GM23248 (cell line): ENCODE results near the gene HOXD9. TPM values are rescaled to one million over a fixed set of nuclear protein-coding genes. Genes with fewer than 3 reads are reported as not detected.

ENCODE experiments used
- DNase-seq: peaks from one replicate; pipeline ENCODE4 v3.0.0-alpha.2; 2015
- H2AFZ ChIP-seq: fragments of 200-600 bp; sonication (generic); 2 replicates; pipeline ENCODE4 v1.6.1; 2016; ENCODE audit warnings: antibody characterized with exemption
- H3F3A ChIP-seq: fragments of 200-600 bp; sonication (generic); 2 replicates; pipeline ENCODE4 v1.6.1; 2016; ENCODE audit warnings: mild to moderate bottlenecking, antibody characterized with exemption, mixed run types; ENCODE audit not compliant: insufficient read depth
- H3K27ac ChIP-seq: fragments of 200-600 bp; sonication (generic); 2 replicates; pipeline ENCODE4 v1.5.1; 2016; ENCODE audit warnings: mild to moderate bottlenecking
- H3K27me3 ChIP-seq: fragments of 200-600 bp; sonication (generic); replicated peaks from 2 replicates; pipeline ENCODE4 v1.6.1; 2016; ENCODE audit warnings: mild to moderate bottlenecking; ENCODE audit not compliant: insufficient read depth
- H3K36me3 ChIP-seq: fragments of 200-600 bp; sonication (generic); 2 replicates; pipeline ENCODE4 v1.6.1; 2016; ENCODE audit warnings: low read depth, mild to moderate bottlenecking
- H3K4me1 ChIP-seq: fragments of 200-600 bp; sonication (generic); 2 replicates; pipeline ENCODE4 v1.6.1; 2016; ENCODE audit warnings: mild to moderate bottlenecking; ENCODE audit not compliant: insufficient read depth
- H3K4me2 ChIP-seq: fragments of 200-600 bp; sonication (generic); one replicate; pipeline ENCODE4 v1.6.1; 2016; ENCODE audit warnings: mild to moderate bottlenecking; ENCODE audit not compliant: unreplicated experiment
- H3K4me3 ChIP-seq: fragments of 200-600 bp; sonication (generic); 2 replicates; pipeline ENCODE4 v1.5.1; 2016; ENCODE audit warnings: mild to moderate bottlenecking
- H3K79me2 ChIP-seq: fragments of 200-600 bp; sonication (generic); 2 replicates; pipeline ENCODE4 v1.6.1; 2016; ENCODE audit warnings: mild to moderate bottlenecking; ENCODE audit not compliant: insufficient read depth
- H3K9ac ChIP-seq: fragments of 200-600 bp; sonication (generic); 2 replicates; pipeline ENCODE4 v1.6.1; 2016; ENCODE audit warnings: mild to moderate bottlenecking
- H3K9me2 ChIP-seq: fragments of 200-600 bp; sonication (generic); 2 replicates; pipeline ENCODE4 v1.6.1; 2016; ENCODE audit warnings: mixed run types, mild to moderate bottlenecking, moderate library complexity; ENCODE audit not compliant: insufficient read depth
- H3K9me3 ChIP-seq: fragments of 200-600 bp; sonication (generic); one replicate; pipeline ENCODE4 v1.6.1; 2017; ENCODE audit warnings: low read depth
- H4K20me1 ChIP-seq: fragments of 200-600 bp; sonication (generic); 2 replicates; pipeline ENCODE4 v1.6.0; 2016; ENCODE audit not compliant: insufficient read depth
- EZH2 ChIP-seq: fragments of 200-600 bp; sonication (generic); IDR thresholded peaks from 2 replicates; pipeline ENCODE4 v1.6.1; 2018; ENCODE audit warnings: antibody characterized with exemption, mild to moderate bottlenecking; ENCODE audit not compliant: insufficient read depth, poor library complexity, severe bottlenecking
- EZH2phosphoT487 ChIP-seq: fragments of 200-600 bp; sonication (generic); IDR thresholded peaks from 2 replicates; pipeline ENCODE4 v1.6.1; 2018; ENCODE audit warnings: antibody characterized with exemption, moderate library complexity, mild to moderate bottlenecking, low read depth; ENCODE audit not compliant: insufficient read depth
- WGBS, 2 experiments: methylation state at CpG; one replicate each; pipeline ENCODE4 v1.1.6; 2015 to 2017; ENCODE audit warnings: low lambda C conversion rate in 2 of 2, low coverage in 1 of 2; ENCODE audit errors: missing lambda C conversion rate in 2 of 2; 5-methylcytosine and 5-hydroxymethylcytosine counted together
- in situ Hi-C: fragments of 300-500 bp; cut with MboI; formaldehyde crosslinking; loops from 2 replicates; pipeline ENCODE4 v1.15.0; 2020
- polyA plus RNA-seq: library from polyadenylated mRNA; unstranded; fragments of >200 nt; fragmentation: Nextera tagmentation; extraction: Ambion mirVana; gene quantifications from 2 replicates; pipeline ENCODE4 v1.2.1, GENCODE V29; 2016
- total RNA-seq: library from RNA; depleted of rRNA; stranded (reverse); fragments of >200 nt; shearing (Covaris generic); gene quantifications from 2 replicates; pipeline ENCODE4 v1.2.3, GENCODE V29; 2014

Gene HOXD9
- total and polyA plus RNA-seq, 2 experiments from 2014 or later = 4.2 to 7.2 TPM

DNA sequence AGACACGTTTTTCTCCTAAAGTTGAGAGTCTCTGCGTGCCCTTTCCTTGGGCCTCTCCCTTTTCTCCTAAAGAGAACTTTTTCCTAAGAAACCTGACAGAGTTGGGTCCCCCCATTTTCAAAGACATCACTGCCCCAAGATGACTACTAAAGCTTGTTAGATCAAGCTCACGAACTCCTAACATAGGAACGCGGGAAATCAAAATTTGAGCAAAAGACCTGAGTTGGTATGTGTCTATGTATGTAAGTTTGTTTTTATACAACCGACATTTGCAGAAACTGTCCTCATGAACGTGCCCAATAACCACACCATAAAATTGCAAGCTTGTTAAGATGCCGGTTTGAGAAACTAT is 28.6 kb upstream of the HOXD9 start:
- Histone ChIP-seq H3K4me3 (peak overlapping the region; percentile 77), H3K79me2 (0 out of 2 replicates have a peak, but pooled peaks cover 13% of the 10 kb centered on the region), H4K20me1 (no peaks in the 10 kb centered on the region), H3K27me3 (peaks cover 13% of the 10 kb centered on the region; the same call in 1 of the 2 replicates), H2AFZ (peak overlapping the region; percentile 88; the same call in 1 of the 2 replicates), H3K36me3 (no peaks in the 10 kb centered on the region), H3K4me2 (peak overlapping the region; percentile 87), H3K9me3 (no peaks in the 10 kb centered on the region), H3F3A (peaks cover 15% of the 10 kb centered on the region; the same call in 1 of the 2 replicates), H3K4me1 (peaks cover 9% of the 10 kb centered on the region), H3K9me2 (no peaks in the 10 kb centered on the region), H3K9ac (no peak overlapping the region), H3K27ac (no peak overlapping the region)
- TF ChIP-seq EZH2 (no peak), EZH2phosphoT487 (no peak)
- DNase-seq = no peak
- in situ Hi-C loops = no loop called here
- 81 to 84% methylated on average over 8 of the region's 8 CpGs for WGBS, 2 experiments

DNA sequence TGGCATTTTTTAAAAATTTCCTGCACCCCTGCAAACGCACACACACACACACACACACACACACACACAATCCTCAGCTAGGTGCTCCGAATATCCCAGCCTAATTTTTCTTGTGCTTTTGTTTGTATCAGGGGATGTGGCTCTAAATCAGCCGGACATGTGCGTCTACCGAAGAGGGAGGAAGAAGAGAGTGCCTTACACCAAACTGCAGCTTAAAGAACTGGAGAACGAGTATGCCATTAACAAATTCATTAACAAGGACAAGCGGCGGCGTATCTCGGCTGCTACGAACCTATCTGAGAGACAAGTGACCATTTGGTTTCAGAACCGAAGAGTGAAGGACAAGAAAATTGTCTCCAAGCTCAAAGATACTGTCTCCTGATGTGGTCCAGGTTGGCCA is 28.2 kb upstream of the HOXD9 start:
- 95 to 97% methylated on average over 12 of the region's 12 CpGs for WGBS, 2 experiments
- TF ChIP-seq EZH2phosphoT487 = no peak
- TF ChIP-seq EZH2 = no peak

DNA sequence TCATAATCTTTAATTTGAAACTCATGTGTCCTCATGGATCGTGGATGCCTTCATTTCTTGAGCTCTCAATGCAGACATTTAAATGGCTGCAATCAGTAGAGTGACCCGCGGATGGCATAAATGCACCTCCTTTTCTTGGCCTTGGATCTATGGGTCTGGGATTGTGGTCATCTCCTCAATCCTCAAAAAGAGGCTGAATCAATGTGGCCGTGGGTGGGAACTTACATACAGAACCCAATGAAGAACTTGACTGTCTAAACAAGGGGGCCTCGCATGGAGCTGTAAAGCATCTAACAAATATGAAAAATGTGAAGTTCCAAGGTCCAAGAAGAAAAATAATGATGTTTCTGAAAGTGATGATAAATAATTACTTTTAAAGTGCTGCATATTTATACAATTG is 27.1 kb upstream of the HOXD9 start:
- Histone ChIP-seq H3K36me3 (no peaks in the 10 kb centered on the region), H3K9me3 (no peaks in the 10 kb centered on the region), H3K9me2 (no peaks in the 10 kb centered on the region), H3K27ac (no peak overlapping the region), H4K20me1 (no peaks in the 10 kb centered on the region), H3K4me3 (no peak overlapping the region), H2AFZ (no peak overlapping the region), H3K9ac (no peak overlapping the region), H3F3A (peaks cover 15% of the 10 kb centered on the region; the same call in 1 of the 2 replicates), H3K4me1 (peaks cover 9% of the 10 kb centered on the region), H3K79me2 (0 out of 2 replicates have a peak, but pooled peaks cover 13% of the 10 kb centered on the region), H3K27me3 (peaks cover 3% of the 10 kb centered on the region; the same call in 1 of the 2 replicates), H3K4me2 (no peak overlapping the region)
- DNase-seq = no peak
- WGBS, 2 experiments = 94 to 98% methylated on average over 5 of the region's 5 CpGs
- in situ Hi-C loops = no loop called here
- TF ChIP-seq EZH2phosphoT487 (no peak), EZH2 (no peak)

More for the DNA sequence above, 28.2 kb upstream of the HOXD9 start:
- peaks cover 15% of the 10 kb centered on the region; the same call in 1 of the 2 replicates for H3F3A ChIP-seq
- in situ Hi-C loops = no loop called here
- no peak overlapping the region for H3K27ac ChIP-seq
- no peak overlapping the region for H3K4me2 ChIP-seq
- H2AFZ ChIP-seq = no peak overlapping the region
- 0 out of 2 replicates have a peak, but pooled peaks cover 13% of the 10 kb centered on the region for H3K79me2 ChIP-seq
- no peaks in the 10 kb centered on the region for H3K36me3 ChIP-seq
- H3K4me3 ChIP-seq = 0 out of 2 replicates have a peak overlapping the region, but pooled peaks have one; percentile 77
- H3K9me2 ChIP-seq = no peaks in the 10 kb centered on the region
- H3K27me3 ChIP-seq = peaks cover 12% of the 10 kb centered on the region; the same call in 1 of the 2 replicates
- H4K20me1 ChIP-seq = no peaks in the 10 kb centered on the region
- H3K9me3 ChIP-seq = no peaks in the 10 kb centered on the region
- DNase-seq = no peak
- no peak overlapping the region for H3K9ac ChIP-seq
- peaks cover 9% of the 10 kb centered on the region for H3K4me1 ChIP-seq

DNA sequence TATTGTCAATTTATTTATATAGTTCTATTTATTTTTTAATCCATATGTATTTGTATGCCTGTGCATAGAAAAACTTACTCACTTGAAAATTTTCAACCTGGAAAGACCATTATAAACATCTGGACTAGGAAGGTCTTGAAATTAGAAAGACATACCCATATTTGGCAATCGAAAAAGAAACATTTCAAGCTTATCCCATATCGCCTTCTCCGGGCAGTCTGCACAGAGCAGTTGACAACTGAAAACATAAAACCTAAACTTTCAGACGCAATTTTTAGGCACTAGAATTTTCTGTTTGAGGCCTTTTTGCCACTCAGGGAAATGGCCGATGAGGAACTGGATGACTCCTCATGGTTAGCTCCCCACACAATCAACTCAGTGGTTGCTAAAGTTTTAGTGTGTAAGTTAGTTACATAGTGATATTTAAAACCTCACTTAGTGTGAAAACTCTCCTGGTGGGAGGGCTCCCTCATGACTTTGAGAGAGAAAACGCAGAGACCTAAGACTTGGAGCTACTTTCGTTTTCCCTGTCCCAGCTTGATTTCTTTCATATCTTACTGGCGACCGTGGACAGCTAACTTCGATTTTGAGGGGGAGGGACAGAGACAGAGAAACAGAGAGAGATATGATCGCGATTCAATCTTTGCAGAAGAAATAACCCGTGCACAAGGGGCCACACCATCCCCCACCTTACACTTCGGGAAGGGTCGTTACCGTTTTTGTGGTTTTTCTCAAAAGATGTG is 26.1 kb upstream of the HOXD9 start:
- H3K79me2 ChIP-seq = 0 out of 2 replicates have a peak, but pooled peaks cover 13% of the 10 kb centered on the region
- peak overlapping the region; percentile 73 for H3K27ac ChIP-seq
- peaks cover 9% of the 10 kb centered on the region for H3K4me1 ChIP-seq
- peak overlapping the region; percentile 79 for H3K9ac ChIP-seq
- in situ Hi-C loops = no loop called here
- 12 to 14% methylated on average over 16 of the region's 16 CpGs for WGBS, 2 experiments
- H3K4me3 ChIP-seq = peak overlapping the region; percentile 79
- H3K27me3 ChIP-seq = no peaks in the 10 kb centered on the region
- H3K36me3 ChIP-seq = no peaks in the 10 kb centered on the region
- H2AFZ ChIP-seq = peak overlapping the region; percentile 97
- no peaks in the 10 kb centered on the region for H4K20me1 ChIP-seq
- peak overlapping the region; percentile 100 for H3K4me2 ChIP-seq
- DNase-seq = peak; percentile 76
- H3F3A ChIP-seq = peaks cover 15% of the 10 kb centered on the region; the same call in 1 of the 2 replicates
- H3K9me2 ChIP-seq = no peaks in the 10 kb centered on the region
- TF ChIP-seq EZH2 (no peak), EZH2phosphoT487 (no peak)
- no peaks in the 10 kb centered on the region for H3K9me3 ChIP-seq
